Activated CD4-positive, alpha-beta T cell treated with anti-CD3 and anti-CD28 coated beads, Interleukin-2, amount 50 U/mL, for 1 hour (primary cell): ENCODE results near the gene FRMD8.

Source experiments
- DNase-seq: peaks from one replicate; pipeline ENCODE4 v3.0.0-alpha.2; 2020

FRMD8 gene

GRCh38 chr11:65425971-65426838 lies 39.8 kb downstream of the FRMD8 start:
- DNase-seq: no peak

GRCh38 chr11:65426839-65427690 lies 40.6 kb downstream of the FRMD8 start:
- DNase-seq: peak; percentile 50

- peak; percentile 34 for DNase-seq
These were observed 41.5 kb downstream of the FRMD8 start for GRCh38 chr11:65427691-65428577.

- DNase-seq: no peak
These were observed 42.2 kb downstream of the FRMD8 start for GRCh38 chr11:65428578-65429067.

- no peak for DNase-seq
These were observed 42.7 kb downstream of the FRMD8 start for GRCh38 chr11:65429068-65429681.

GRCh38 chr11:65429724-65430405 lies 43.4 kb downstream of the FRMD8 start:
- DNase-seq: peak; percentile 37

GRCh38 chr11:65430406-65431217 lies 44.2 kb downstream of the FRMD8 start:
- DNase-seq: no peak

- no peak for DNase-seq
These were observed 45.1 kb downstream of the FRMD8 start for GRCh38 chr11:65431451-65432099.

GRCh38 chr11:65432100-65432650 lies 45.7 kb downstream of the FRMD8 start:
- no peak for DNase-seq

- DNase-seq: no peak
These were observed 46.5 kb downstream of the FRMD8 start for GRCh38 chr11:65432686-65433582.

- no peak for DNase-seq
These were observed 47.2 kb downstream of the FRMD8 start for GRCh38 chr11:65433657-65434056.

GRCh38 chr11:65434057-65434666 lies 47.7 kb downstream of the FRMD8 start:
- DNase-seq: no peak

- no peak for DNase-seq
These were observed 48.4 kb downstream of the FRMD8 start for GRCh38 chr11:65434667-65435410.

- no peak for DNase-seq
These were observed 49.0 kb downstream of the FRMD8 start for GRCh38 chr11:65435411-65435931.

- no peak for DNase-seq
These were observed 49.6 kb downstream of the FRMD8 start for GRCh38 chr11:65435981-65436411.

- DNase-seq: no peak
These were observed 50.1 kb downstream of the FRMD8 start for GRCh38 chr11:65436412-65437032.
